LHCN-M2 (cell line): ENCODE results near the gene CTNNA2. TPM values are rescaled to one million over a fixed set of nuclear protein-coding genes. Genes with fewer than 3 reads are reported as not detected.

Source experiments
- DNase-seq: peaks from one replicate; pipeline ENCODE4 v3.0.0-alpha.2; 2012; ENCODE audit warnings: low read depth
- total RNA-seq: library from RNA; depleted of rRNA; stranded (reverse); fragments of >200 nt; gene quantifications from 2 replicates; pipeline ENCODE4 v1.2.3, GENCODE V29; 2014

CTNNA2 gene
- total RNA-seq, 1 experiment from 2014 or later: 0.06 TPM

DNA sequence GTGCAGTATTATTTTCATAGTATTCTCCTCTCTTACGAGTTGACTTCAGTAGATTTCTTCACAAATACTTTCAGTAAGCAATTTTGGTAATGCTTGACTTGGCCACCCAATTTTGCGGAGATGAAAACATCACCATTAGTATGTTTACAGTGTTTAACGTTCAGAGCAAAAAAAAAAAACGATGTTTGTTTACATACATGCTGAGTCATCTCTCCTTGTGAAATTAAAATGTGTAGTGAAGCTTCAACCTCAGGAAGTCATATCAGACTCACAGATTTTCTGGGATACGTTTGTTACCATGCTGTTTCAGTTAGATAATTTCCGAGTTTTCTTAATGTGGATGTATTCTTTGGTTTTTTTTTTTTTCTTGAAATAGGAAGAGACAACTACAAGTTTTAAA is 100.1 kb downstream of the CTNNA2 start:
- no peak for DNase-seq

DNA sequence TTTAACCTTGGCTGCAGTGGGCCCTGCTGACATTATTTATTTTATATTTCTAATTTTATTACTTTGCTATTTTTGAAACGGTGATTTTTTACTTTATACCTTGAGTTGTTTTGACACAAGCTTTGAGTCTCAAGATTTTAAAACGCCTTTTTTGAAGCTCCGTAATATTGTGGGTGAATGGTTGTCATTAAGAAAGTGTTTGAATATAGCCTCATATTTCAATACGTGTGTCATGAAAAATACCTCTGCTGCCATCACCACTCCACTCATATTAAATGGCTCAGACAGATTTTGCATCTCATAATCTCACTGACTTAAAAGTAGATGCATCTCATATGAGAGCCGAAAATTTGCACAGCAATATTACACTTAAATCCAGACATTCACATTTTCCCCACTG is 106.6 kb downstream of the CTNNA2 start:
- no peak for DNase-seq

DNA sequence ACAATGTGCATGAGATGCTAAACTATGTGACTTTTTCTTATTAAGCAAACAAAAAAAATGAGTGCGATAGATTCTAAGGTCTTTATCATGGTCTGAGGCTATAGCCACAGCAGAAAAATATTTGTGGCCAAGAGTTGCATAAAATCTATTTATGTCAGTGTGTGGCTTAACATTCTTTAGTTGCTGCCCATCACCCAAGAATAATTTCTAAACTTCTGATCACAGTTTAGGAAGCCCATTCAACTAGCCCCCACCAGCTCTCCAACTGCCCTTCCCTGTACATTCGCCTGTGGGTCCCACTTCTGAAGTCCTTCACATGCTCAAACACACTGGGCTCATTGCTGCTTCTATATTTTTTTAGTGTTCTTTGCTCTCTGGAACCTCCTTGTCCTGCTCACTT is 107.1 kb downstream of the CTNNA2 start:
- DNase-seq: no peak

GRCh38 chr2:79620679-79621078 is 107.8 kb downstream of the CTNNA2 start:
- DNase-seq: no peak

- DNase-seq: no peak
Observed at GRCh38 chr2:79621252-79621651, 108.4 kb downstream of the CTNNA2 start.

DNA sequence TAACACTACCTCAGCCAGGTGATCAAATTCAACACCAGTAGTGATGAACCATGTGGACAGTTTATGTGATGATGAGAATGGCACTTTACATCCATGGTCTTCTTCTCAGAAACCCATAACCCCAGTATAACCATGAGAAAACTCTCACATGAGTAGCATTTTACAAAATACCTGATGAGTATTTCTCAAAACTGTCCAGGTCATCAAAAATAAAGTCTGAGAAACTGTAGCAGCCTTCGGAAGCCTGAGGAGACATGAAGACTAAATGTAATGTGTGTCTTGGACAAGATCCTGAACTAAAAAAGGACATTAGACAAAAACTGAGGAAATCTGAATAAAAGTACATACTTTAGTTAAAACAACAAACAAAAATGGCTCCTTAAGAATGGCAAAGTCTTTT is 108.9 kb downstream of the CTNNA2 start:
- no peak for DNase-seq

GRCh38 chr2:79622508-79622907 is 109.7 kb downstream of the CTNNA2 start:
- DNase-seq: peak; percentile 2

DNA sequence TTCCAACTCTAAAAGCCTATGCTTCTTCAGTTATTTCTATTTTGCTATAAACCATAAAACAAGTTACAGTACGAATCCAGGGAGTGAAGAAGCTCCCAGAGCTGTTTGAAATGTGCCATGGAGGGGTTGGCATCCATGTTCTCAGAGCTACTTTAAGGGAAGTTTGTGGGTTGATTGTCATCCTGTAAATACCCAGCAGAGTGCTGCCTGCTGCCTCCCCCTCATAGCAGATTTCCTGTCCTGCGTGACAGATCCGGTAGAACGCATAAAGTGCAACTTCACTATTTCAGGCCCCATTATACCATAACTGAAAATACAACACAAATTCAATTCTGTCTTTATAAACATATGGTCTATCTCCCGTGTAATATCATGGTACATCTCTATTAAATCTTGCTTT is 114.4 kb downstream of the CTNNA2 start:
- no peak for DNase-seq

DNA sequence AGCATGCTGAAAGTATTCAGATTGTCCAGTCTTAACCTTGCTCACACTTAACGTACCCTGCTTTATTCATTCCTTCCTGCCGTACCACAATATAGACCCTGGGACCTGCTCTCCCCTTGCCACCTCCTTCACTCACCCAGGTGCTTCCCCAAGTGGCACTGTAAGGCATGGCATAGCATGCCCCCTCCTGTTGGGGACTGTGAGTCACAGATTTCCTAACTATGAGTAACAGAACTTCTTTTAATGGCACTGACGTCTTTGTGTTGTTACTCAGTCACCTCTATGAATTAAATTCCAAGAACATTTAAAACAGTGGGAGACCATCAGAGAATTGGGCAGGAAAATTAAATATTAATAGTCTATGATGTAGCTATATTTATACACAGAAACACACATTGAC is 117.2 kb downstream of the CTNNA2 start:
- DNase-seq: peak; percentile 2

- no peak for DNase-seq
Observed at GRCh38 chr2:79630972-79631557, 118.2 kb downstream of the CTNNA2 start.

DNA sequence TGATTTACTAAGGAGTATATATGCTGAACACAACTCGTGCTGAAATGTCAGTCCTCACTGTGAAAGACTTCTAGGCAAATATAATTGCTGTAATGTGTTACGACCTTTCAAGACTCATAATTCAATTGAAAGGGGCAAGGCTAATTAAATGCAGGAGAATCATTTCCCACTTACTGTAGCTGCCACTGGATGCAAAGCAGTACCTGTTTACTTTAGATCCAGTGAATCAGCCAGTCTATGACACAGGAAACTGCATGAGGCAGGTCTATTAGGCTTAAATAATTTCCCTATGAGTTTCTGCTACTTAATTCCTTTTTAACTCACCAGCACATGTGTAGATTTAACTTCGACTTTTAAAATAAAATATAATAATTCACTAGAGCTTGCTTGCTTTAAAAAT is 125.6 kb downstream of the CTNNA2 start:
- no peak for DNase-seq

DNA sequence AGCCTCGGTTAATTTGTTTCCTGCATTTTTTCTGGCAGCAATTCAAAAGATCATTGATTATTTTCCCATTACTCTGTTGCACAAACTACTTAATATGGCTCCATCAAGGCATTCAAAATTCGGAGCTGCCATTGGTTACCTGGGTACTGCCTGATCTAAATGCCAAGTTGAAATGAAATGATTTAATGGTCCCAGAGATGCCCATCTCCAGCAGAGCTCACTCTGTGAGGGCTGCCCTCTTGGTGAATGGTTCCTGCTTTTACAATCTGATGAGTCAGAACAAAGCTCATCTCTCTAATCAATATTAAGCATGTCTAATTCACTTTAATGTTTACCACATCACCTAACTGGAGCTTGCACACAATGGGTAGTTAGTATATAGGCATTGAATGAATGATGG is 126.1 kb downstream of the CTNNA2 start:
- DNase-seq: no peak

DNA sequence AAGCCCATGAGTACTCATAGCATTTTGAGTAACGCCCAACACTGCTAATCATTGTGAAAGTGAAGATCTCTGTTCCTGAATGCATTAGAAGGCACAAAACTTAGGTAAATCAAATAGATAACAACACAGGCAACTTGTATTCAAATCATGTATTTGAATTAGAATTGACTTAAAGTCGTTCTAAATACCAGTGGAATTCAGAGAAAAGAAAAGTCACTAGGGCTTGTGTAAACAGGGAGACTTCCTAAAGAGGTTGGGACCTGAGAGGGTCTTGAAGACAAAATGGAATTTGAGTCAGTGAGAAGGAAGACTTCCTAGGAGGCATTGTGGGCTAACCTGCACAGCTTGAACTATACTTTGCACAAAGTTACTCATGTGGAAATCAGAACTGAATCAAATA is 127.2 kb downstream of the CTNNA2 start:
- no peak for DNase-seq

DNA sequence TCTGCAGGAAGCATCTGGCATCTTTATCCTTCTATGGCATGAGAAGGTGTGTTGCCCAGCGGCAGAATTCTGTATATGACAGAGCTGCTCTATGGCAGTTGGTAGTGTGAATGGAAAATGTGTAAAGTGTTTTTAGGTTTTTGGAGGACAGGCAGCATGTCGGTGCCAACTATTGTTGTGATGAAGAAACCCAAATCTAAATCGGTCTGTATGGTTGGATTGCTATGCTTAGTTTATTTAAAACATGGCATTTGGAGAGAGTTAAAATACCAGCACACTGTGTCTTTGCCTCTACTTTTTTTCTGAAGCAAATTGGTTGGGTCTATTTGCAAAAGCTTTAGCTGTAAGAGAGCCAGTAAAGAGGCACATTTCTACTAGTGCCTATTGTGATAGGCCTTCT is 136.7 kb downstream of the CTNNA2 start:
- no peak for DNase-seq

GRCh38 chr2:79660557-79660956 is 147.7 kb downstream of the CTNNA2 start:
- DNase-seq: no peak

GRCh38 chr2:79665091-79665490 is 152.2 kb downstream of the CTNNA2 start:
- DNase-seq: no peak

GRCh38 chr2:79666430-79666829 is 153.6 kb downstream of the CTNNA2 start:
- no peak for DNase-seq

DNA sequence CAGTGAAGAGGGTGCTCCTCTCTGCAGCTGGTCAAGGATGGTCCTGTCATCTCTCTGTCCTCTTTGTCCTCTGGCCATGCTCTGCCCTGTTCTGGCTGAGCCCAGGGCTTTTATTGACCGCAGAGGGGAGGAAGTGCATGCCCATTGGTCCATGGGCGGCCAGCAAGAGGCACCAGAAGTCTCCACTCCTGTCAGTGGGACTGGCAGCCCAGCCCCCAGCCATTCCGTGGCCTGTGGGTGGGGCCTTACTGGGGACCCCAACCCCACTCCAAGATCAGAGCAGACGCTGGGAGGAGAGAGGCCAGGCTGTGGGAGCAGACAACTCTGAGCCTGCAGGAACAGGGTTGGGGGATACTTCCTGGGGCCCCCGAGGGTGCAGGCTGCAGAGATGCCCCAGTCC is 156.9 kb downstream of the CTNNA2 start:
- DNase-seq: no peak

DNA sequence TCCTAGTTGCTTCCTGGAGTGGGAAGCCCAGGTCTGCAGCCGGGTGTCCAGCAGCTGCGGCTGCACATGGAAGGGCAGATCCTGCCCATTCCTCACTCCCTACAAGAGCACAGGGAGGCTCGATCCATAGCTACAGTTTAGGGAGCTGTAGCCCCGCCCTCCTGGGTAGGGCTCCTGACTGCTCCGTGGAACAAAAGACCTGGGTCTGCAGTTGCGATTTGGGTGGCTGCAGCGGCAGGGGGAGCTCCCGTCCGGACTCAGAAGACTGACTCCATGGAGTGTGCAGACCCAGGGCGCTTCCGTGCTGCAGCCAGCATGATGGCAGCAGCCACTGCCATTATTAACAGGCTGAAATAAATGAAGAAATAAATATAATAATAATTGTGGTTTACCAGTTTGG is 157.3 kb downstream of the CTNNA2 start:
- peak; percentile 9 for DNase-seq

- DNase-seq: no peak
Observed at GRCh38 chr2:79686884-79687283, 174.0 kb downstream of the CTNNA2 start.

DNA sequence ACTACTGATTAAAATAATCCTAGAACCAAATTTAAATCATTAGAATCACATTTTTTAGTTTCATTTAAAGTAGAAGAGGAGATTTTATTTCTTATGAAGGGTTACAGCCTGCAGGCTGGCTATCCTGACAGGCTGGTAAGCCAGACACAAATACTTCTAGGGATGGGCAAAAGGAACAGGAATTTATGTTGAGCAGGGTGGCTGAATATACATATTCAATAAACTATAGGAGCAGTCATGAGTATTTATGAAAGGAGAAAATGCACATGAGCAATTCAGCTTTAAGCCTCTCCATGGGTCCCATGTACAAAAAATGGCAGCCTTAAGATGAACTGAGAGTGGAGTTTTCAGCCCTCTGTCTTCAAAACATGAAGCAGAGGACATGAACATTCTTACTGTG is 182.4 kb downstream of the CTNNA2 start:
- DNase-seq: no peak

DNA sequence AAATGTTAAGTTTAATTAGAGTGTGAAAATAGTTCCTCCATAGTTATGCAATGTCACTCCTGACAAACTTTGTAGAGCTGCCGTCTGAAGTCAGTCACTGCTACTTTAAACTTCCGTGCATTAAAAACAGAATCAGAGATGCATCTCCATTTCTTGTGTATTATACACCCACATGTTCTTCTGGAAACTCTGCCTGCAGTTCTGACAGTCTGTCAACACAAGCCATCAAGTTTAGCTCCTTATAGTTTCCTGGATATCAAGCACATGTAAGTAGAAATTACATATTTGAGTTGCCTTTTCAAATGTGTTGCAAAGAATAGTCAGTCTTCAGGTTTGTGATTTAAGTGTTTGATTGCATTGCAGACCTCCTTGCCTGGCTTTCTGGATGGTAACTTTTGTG is 184.3 kb downstream of the CTNNA2 start:
- DNase-seq: no peak

GRCh38 chr2:79700651-79701050 is 187.8 kb downstream of the CTNNA2 start:
- no peak for DNase-seq

DNA sequence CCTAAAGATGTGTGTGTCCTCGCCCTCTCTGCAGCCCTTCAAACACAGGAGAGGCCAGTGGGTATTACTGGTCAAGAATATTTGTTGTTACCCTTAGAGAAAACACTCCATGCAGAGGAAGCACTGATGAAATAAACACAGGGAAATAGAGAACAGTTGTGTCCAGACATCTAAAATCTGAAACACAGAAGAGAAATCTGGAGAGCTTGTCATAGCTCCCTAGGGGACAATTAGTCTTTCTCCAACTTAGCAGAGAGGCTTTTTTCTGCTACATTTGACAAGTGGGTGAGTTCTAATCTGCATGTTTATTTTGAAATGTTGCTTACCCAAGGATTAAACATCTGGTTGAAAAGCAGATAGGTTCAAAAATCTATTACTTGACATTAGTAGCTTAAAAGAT is 190.1 kb downstream of the CTNNA2 start:
- DNase-seq: peak; percentile 31
